LoVo (cell line): Measurements from ENCODE around the gene SPECC1.
"Not testable (repeated sequence)": the region's sequence is repeated elsewhere in the genome, so short reads cannot be mapped to it uniquely, and the experiment has no call there.

Source experiments
- DNase-seq: peaks from one replicate; pipeline ENCODE4 v3.0.0-alpha.2; 2016; ENCODE audit warnings: low spot score

Gene SPECC1

DNA sequence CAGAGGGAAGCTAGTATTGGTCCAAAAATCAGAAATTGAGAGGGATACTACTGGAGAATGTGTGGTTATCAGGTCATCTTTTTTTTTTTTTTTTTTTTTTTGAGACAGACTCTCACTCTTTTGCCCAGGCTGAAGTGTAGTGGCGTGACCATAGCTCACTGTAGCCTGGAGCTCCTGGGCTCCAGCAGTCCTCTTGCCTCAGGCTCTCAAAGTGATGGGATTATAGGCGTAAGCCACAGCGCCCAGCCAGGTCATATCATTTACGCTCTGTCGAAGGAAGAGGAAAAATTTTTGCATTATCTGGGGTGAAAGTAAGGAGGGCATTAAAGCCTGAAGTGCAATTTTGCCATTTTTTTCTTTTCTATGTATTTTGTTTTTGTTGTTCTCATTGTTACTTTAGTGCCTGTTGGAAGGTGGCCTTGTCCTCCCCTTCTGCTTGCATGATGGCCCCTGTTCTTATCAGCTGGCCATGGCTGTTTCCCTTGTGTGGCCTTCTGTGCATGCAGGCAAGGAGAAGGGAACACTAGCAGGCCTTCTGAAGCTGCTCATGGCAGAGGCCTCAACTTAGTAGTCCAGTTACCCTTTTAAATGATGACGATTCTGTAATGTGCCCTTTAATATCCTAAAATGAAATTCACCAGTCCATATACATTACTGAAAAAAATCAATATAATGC, 118.3 kb downstream of the SPECC1 start:
- DNase-seq = no peak

DNA sequence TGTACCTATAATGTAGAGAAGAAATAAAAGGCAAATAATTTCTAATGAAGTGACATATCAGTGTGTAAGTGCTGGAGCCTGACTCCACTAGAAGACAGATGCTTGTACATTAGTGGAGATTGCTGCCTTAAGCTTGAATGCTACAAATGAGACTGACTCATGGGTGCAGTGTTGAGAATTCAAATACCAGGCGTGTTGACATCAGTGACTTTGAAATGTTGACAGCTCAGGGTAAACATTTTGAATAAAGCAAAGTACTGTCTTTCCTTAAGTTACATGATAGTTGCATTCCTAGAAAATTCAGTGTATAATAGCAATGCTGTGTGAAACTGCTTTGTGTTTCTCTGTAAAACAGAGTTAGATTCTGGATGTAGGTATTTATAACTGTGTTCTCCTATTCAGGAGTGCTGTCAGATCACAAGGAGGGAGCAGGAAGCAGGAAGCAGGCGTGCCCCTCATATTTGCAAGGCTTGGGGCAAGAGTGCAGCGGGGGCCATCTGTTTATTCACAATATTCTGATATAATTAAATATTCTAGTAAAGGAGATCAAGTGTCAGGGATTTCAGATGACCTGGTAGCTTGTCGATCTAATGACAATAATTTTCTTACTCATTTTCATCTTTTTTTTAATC, 119.0 kb downstream of the SPECC1 start:
- DNase-seq = no peak

DNA sequence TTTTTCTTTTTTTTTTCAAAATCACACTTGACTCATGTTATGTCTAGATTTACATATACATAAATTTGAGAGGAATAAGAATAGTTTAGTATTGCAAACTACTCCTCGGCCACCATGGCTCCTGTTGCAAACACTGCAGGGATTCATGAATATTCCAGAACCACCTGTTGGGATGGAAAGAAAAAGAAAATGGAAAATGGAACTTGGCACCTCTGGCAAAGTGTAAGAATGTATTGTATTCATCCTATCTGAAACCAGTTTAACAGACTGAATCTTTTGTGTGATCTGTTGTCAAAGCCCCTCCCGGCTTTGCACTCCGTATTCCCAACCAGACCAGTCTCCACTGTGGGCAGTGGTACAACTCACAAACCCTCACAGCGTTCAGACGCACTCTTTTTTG, 124.4 kb downstream of the SPECC1 start:
- no peak for DNase-seq

DNA sequence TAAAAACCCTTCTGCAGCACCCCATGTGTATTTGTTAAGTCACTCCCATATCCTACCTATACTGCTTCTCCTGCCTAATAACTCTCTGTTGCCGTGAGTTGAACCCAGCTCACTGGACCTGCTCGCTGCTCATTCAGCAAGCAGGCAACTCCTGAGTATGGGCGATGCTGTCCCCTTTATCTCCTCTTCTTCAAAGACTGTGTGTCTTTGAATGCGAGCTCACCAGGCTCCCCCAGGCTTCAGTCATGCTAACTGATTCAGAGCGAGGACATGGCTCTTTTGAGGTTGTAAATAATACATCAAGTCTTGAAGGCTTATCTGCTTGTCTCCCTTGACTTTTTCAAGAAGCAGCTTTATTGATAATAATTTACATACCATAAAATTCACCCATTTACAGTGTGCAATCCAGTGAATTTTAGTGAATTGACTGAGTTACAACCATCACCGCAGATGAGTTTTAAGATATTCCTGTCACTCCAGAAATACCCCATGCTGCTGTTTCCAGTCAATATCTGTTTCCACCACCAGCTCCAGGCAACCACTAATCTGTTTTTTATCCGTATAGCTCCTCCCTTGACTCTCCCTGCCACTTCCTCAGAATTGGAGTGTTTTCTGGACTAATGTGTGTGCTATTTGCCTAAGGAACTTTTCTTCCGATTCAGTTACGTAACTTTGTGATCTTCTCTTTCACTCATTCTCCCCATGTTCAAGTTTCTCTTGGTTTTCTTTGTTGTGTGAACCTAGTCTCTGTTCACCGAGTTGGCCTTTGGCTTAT, 132.2 kb downstream of the SPECC1 start:
- no peak for DNase-seq

DNA sequence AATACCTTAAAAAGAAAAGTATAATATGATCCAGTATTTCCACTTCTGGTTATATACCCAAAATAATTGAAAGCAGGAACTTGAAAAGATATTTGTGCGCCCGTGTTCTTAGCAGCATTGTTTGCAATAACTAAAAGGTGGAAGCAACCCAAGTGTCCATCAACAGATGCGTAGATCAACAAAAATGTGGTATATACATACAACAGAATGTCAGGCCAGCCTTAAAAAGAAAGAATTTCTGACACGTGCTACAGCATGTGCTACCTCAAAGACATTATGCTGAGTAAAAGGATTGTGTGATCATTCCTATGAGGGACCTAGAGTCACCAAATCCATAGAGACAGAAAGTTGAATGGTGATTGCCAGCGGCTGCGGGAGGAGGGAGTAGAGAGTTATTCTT, 133.1 kb downstream of the SPECC1 start:
- no peak for DNase-seq

DNA sequence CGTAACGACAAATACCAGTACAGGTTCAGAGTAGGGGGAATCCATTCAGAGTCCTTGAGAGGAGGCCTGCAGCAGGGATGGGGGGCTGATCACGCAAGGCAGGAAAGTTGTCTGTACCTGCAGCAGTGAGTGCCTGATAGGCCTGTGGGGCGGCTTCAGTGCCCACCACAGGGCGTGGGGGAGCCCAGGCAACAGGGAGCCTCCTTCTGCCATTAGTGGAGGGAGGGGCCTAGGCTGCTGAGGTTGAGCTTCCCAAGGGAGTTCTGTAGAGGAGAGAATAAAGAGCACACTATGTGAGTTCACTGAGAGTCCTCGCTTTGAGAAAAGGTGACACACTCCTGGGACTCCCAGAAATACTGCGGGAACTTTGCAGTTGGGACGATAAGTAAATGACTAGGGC, 134.6 kb downstream of the SPECC1 start:
- DNase-seq = no peak

DNA sequence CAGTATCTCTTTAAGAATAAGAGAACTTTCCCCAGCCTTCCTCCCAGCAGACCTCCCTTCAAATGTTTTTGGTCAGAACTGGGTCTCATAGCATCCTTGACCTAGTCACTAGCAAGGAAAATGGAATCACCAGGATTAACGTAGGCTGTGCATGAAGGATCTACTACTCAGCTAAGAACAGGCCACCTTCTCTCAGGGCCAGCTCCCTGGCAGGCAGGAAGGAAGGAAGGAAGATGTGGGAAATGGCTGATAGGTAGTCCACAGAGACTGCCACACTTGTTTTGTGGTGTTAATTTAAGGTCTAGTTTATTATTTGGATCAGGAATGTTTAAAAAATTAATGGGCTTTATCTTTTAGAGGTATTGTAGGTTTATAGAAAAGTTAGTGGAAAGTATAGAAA, 136.4 kb downstream of the SPECC1 start:
- DNase-seq = no peak

DNA sequence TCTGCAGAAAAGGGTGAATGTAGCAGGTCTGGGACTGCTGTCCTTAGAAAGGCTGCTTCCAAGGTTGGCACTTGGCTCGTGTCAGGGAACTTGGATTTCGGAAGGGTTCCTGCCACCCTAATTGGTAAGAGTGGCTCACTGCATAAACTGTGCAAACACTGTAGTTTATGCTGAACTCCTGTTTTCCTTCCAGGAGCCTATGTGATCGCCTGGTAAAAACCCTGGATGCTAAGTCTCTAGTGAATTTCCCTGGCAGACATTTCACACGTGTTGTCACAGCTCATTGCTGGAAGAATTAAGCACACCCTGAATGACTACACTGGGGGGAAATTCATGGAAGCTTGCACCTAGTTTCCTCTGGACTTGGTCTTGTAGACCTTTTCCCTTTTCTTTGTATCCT, 140.1 kb downstream of the SPECC1 start:
- no peak for DNase-seq

DNA sequence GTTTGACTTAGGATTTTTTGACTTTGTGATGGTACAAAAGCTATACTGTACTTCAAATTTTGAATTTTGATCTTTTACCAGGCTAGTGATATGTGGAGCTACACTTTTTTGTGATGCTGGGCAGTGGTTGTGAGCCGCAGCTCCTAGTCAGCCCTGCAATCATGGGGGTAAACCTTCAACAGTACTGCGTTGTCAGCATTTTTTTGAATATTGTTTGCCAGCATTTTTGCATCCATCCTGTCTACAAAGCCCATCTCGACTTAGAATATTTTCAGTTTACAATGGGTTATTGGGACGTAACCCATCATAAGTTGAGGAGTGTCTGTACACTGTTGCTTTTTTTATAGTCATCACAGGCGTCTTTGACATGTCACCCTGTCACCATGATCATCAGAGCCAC, 142.0 kb downstream of the SPECC1 start:
- no peak for DNase-seq

DNA sequence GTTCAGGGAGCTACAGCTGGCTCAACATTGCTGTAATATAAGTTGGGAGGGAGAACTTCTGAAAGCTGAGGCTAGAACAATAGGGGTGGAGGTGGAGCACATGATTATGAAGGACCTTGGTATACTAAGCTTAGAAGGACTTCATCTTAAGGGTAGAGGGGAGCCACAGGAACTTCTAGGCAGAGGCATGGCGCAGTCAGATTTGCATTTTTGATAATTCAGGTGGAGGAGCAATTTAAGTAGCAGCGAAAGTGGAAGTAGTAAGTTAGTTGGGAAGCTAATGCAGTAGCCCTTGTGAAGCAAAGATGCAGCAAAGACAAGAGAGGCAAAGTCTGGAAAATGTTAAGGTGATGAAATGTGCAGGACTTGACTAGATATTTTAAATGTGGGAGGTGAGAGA, 144.1 kb downstream of the SPECC1 start:
- DNase-seq = no peak

DNA sequence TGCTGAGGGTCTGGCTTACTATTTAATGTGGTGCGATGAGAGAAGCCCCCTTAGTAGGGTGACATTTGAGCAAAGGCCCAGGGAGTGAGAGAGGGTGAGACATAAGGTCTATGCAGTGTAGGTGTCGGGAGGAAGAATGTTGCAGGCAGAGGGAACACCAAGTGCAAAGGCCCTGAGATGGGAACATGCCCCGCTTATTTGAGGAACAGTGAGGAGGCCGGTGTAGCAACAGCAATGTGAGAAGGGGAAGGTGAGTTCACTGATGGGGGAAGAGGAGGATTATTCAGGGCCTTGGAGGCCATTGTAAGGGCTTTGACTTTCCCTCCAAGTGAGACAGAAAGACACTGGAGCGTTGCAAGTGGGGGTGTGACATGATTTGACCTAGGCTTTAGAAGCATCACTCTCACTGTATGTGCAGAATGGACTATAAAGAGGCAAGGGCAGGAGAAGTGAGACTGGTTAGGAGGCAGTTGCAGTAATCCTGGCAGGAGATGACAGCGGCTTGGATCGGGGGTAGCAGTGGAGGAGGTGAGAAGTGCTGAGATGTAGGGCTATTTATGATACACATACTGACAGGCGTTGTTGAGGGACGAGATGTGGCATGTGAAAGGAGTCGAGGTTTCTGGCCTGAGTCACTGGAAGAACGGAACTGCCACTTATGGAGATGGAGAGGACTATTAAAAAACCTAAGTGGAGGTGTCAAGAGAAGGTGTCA, 145.3 kb downstream of the SPECC1 start:
- DNase-seq = no peak

DNA sequence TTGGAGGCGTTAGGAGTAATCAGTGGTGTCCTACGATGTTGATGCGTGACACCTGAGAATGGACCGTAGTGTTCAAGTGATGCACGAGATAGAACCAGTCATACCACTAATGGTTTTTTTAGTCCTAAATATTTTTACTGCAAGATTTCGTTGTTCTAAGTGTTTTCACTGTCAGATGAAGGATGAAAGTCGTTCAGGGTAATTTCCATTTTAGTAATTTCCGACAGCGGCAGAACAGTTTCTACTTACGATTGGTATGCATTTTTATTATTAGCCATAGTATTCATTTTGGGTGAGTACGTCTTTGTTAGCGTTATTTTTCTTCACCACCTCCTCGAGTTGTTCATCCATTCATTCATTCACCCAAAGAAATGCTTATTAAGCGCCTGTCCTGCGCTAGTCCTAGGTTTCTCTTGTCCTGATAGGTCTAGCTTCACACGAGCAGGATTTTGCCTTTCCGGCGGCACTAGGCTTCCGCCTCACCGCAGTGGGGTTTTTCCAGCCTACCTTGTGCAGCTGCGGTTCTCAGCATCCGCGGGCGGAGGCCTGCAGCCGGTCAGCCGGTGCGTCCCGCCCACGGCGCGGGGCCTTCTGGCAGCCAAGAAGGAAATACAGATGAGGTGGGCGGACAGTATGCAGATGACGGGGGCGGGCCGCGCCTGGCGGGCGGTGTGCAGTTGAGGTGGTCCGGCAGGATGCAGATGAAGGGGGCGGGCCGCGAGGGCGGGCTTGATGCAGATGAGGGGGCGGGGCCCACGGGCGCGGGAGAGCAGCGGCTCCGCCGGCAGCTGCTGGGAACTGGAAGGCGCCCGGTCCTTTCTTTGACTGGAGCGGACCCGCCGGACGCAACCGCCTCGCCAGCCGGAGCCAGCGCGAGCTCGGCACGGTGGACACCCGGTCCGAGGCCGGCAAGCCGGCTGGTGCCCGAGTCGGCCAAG, 146.4 kb downstream of the SPECC1 start:
- DNase-seq = peak; percentile 95

DNA sequence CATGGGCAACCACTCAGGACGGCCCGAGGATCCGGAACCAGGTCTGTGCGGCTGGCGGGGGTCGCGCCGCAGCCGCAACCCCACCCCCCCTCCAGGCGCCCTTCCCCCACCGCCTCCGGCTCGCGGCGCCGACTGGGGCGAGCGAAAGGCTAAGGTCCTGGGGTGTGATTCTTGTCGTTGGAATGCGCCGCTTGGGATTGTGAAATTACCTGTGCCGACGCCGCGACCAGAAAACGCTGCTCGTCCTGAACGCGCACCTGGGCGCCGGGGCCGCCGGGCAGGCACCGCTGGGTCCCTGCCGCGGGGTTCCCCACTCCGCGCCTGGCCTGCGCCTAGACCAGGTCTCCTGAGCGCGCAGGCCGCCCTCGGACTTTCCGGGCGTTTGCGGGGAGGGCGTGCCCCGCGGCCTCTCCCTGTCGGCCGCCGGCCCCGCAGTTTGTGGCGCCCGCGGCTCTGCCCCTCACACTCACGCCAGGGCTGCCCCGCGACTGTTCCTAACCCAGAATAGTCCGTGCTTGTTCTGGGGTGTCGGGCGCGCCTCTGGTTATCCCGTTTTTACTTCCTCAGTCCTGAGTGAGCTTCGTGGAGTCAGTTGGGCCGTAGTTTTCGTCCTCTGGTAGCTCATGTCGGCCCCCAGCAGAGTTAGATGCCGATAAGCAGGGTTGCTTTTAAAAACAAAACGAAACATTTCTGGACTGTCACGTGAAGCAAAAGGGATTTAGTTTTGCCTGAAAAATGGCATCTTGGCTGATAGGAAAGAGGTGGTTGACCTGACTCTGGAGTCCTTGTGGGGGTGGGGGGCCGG, 147.2 kb downstream of the SPECC1 start:
- DNase-seq = peak; percentile 70

DNA sequence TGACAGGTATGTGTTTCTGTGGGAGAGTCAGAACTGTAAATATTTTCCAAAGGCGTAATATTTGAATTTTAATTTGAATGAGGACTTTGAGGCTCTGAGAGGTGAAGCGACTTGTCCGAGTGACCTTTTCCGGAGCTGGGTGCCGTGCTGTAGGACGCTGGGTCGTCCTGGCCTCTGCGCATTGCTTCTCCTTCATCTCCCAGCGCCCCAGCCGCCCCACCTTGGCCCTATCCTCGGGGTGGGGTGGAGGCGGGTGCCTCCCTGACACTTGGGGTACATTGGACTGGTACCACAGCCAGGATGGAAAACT, 147.8 kb downstream of the SPECC1 start:
- DNase-seq = no peak

DNA sequence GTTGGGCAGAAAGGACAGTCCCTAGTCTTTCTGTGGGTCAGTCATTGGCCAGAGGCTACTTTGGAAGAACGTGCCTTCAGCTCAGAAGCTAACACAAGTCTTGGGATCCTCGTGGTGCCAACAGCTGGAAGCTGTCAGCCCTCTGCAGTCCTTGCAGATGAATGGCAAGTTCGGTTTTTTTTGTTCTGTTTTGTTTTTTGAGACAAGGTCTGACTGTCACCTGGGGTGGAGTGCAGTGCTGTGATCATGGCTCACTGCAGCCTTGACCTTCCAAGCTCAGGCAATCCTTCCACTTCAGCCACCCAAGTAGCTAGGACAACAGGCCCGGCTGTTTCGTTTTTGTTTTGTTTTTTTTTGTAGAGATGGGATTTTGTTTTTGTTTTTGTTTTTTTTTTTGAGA, 149.4 kb downstream of the SPECC1 start:
- DNase-seq = no peak

DNA sequence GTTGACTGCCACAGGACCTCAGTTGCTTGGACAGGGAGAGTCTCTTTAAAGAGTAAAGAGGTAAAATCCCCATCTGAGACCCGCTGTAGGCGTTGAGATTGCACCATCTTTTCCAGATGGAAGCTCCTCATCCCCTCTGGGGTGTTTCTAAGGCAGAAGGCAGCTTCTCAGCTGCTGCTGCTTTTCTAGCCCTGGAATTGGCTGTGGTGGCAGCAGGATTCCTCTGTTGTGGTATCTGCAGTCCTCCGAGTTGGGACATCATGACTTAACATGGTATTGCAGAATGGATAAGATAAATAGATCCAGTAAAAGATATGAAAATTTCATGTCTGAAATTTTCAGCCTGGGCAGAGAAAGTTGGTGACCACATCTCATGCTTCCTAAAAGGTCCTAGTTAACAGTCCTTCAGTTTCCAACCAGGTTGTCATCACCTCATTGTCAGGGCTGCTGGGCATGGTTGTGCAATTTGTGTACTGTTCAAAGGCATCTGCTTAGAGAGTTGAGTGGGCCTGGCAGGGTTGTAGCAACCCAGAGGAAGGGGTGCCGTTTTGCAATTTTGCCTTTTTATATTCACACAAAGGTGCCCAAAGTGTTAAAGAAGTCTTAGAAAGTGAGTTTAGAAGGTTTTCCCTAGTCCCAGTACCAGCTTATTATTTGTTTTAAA, 150.4 kb downstream of the SPECC1 start:
- DNase-seq = no peak

DNA sequence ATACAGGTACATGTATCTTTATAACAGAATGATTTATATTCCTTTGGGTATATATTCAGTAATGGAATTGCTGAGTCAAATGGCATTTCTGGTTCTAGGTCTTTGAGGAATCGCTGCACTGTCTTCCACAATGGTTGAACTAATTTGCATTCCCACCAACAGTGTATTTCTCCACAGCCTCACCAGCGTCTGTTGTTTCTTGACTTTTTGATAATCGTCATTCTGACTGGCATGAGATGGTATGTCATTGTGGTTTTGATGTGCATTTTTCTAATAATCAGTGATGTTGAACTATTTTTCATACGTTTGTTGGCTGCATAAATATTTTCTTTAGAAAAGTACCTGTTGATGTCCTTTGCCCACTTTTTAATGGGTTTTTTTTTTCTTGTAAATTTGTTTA, 156.4 kb downstream of the SPECC1 start:
- DNase-seq = not testable (repeated sequence)

DNA sequence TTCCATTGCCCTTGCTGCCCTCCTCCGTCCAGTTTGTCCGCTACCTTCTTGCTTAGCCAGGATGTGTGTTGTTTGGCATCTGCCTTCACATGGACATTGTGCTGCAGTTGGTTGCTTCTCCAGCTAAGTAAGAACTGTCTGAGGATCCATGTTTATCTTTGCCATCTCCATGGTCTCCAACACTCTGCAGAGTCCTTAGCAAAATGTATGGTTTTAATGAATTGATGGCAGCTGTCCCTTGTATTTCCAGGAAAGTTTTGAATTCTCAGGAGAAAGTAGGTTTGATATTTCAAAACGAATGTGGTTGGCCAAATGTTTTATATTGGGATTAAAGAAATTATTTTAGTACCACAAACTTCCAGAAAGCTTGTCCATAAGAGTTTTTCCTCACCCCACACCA, 160.9 kb downstream of the SPECC1 start:
- DNase-seq = no peak

DNA sequence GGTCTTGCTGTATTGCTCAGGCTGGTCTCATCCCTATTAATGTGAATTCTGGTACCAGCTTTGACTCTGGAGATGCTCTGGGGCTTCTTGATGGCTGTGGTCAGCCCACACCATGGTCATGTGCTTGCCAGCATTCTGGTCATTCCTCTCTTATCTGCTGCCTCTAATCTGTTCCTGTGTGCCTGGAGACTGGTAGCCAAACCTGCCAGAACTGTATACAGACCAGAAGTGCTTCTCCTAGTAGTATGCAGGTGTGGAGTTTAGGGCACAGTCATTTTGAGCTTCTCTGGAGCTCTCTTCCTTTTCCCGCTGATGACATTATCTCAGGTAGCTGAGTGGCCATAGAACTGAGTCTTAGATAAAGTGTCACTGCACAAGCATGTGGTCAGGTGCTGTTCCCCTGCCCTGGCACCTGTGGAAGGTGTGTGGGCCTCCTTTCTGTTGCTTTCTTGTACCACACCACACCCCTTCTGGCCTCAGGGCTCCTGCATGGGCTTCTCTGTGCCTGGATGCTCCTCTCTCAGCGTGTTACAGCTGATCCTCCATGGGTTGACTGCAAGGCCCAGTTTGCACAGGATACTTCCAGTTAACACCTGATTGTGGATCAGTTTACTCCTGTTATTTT, 162.7 kb downstream of the SPECC1 start:
- DNase-seq = no peak

DNA sequence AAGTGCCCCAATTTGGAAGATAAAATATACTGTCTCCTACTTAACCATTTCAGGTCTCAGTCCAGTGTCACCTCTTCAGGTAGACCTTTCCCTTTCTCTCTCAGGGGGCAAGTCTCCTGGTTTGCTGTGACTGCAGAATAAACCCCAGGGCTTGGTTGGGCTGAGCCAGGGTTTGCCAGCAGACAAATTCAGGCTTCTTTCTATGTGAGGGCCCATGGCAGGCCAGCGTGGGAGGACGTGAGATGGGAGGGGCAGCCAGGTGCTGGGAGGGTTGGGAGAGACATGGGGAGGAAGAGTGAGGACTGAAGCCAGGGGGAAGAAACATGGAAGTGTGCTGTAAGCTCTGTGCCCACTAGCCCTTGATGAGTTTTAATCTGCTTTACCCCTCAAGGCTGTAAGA, 163.2 kb downstream of the SPECC1 start:
- DNase-seq = no peak
